ENCODE data around the gene WIPF3. TPM values are rescaled to one million over a fixed set of nuclear protein-coding genes. Genes with fewer than 3 reads are reported as not detected.

WIPF3 gene
- total RNA-seq, 4 donors from 2014 or later: 3.7 to 6.8 (median 5.5) TPM

- 72 to 91% methylated on average over 3 to 9 of the region's 12 CpGs for WGBS, 2 donors (ENCODE audit: low coverage in 1 of 2)
- no peak for ATAC-seq
- H3K4me1 ChIP-seq: peaks cover 0 to 9% (median 0%) of the 10 kb centered on the region in 3 donors
- peaks cover 0 to 3% (median 0%) of the 10 kb centered on the region in 3 donors for H3K9me3 ChIP-seq
- H3K27ac ChIP-seq: no peak overlapping the region
- TF ChIP-seq EP300 (IDR thresholded peaks at IDR 0.05) (no peak), POLR2AphosphoS5 (IDR thresholded peaks at IDR 0.05) (no peak), CTCF (IDR thresholded peaks at IDR 0.05) (no peak), POLR2A (IDR thresholded peaks at IDR 0.05) (no peak)
- H3K27me3 ChIP-seq: no peaks in the 10 kb centered on the region
- H3K36me3 ChIP-seq: no peaks in the 10 kb centered on the region
- no peak overlapping the region for H3K4me3 ChIP-seq
These were observed 29.4 kb downstream of the WIPF3 start for GRCh38 chr7:29835718-29836117.

GRCh38 chr7:29839302-29839701, 33.0 kb downstream of the WIPF3 start:
- H3K36me3 ChIP-seq: no peaks in the 10 kb centered on the region
- no peak for TF ChIP-seq CTCF (IDR thresholded peaks at IDR 0.05)
- peak; percentile 73 for TF ChIP-seq POLR2AphosphoS5 (IDR thresholded peaks at IDR 0.05)
- no peak overlapping the region for H3K4me3 ChIP-seq
- H3K9me3 ChIP-seq: no peaks in the 10 kb centered on the region
- ATAC-seq: peak; percentile 96
- no peaks in the 10 kb centered on the region for H3K27me3 ChIP-seq
- H3K27ac ChIP-seq: no peak overlapping the region
- H3K4me1 ChIP-seq: peaks cover 0 to 9% (median 0%) of the 10 kb centered on the region in 3 donors
- WGBS, 2 donors (ENCODE audit: low coverage in 1 of 2): 25 to 35% methylated on average over 6 to 7 of the region's 7 CpGs

- Histone ChIP-seq H3K4me1 (peaks cover 0 to 9% (median 0%) of the 10 kb centered on the region in 3 donors), H3K27me3 (no peaks in the 10 kb centered on the region), H3K9me3 (no peaks in the 10 kb centered on the region), H3K36me3 (no peaks in the 10 kb centered on the region), H3K4me3 (no peak overlapping the region), H3K27ac (no peak overlapping the region)
- TF ChIP-seq EP300 (IDR thresholded peaks at IDR 0.05): no peak
- TF ChIP-seq CTCF (IDR thresholded peaks at IDR 0.05): no peak
- no peak for TF ChIP-seq POLR2AphosphoS5 (IDR thresholded peaks at IDR 0.05)
- no peak for TF ChIP-seq POLR2A (IDR thresholded peaks at IDR 0.05)
- WGBS, 2 donors (ENCODE audit: low coverage in 1 of 2): 86 to 90% methylated on average over 3 of the region's 3 CpGs
- no peak for ATAC-seq
These were observed 33.6 kb downstream of the WIPF3 start for GRCh38 chr7:29839921-29840320.

GRCh38 chr7:29840701-29841100, 34.4 kb downstream of the WIPF3 start:
- 82 to 91% methylated on average over 4 to 6 of the region's 6 CpGs for WGBS, 2 donors (ENCODE audit: low coverage in 1 of 2)
- no peaks in the 10 kb centered on the region for H3K9me3 ChIP-seq
- H3K27me3 ChIP-seq: no peaks in the 10 kb centered on the region
- ATAC-seq: no peak
- no peaks in the 10 kb centered on the region for H3K36me3 ChIP-seq
- H3K4me1 ChIP-seq: peaks cover 0 to 9% (median 0%) of the 10 kb centered on the region in 3 donors
- no peak overlapping the region for H3K4me3 ChIP-seq
- no peak overlapping the region for H3K27ac ChIP-seq
- TF ChIP-seq POLR2A (IDR thresholded peaks at IDR 0.05) (no peak), CTCF (IDR thresholded peaks at IDR 0.05) (no peak), EP300 (IDR thresholded peaks at IDR 0.05) (no peak), POLR2AphosphoS5 (IDR thresholded peaks at IDR 0.05) (no peak)

GRCh38 chr7:29841926-29842701, 35.8 kb downstream of the WIPF3 start:
- no peak overlapping the region for H3K27ac ChIP-seq
- no peak overlapping the region for H3K4me3 ChIP-seq
- H3K9me3 ChIP-seq: no peaks in the 10 kb centered on the region
- ATAC-seq: no peak
- TF ChIP-seq POLR2AphosphoS5 (IDR thresholded peaks at IDR 0.05) (no peak), POLR2A (IDR thresholded peaks at IDR 0.05) (no peak), CTCF (IDR thresholded peaks at IDR 0.05) (no peak), EP300 (IDR thresholded peaks at IDR 0.05) (no peak)
- peaks cover 0 to 9% (median 0%) of the 10 kb centered on the region in 3 donors for H3K4me1 ChIP-seq
- H3K36me3 ChIP-seq: no peaks in the 10 kb centered on the region
- H3K27me3 ChIP-seq: no peaks in the 10 kb centered on the region
- 76 to 82% methylated on average over 8 to 10 of the region's 11 CpGs for WGBS, 2 donors (ENCODE audit: low coverage in 1 of 2)

Measured in gastroesophageal sphincter (tissue), 4 donors.